ENCODE results near the gene MCCC2. TPM values are rescaled to one million over a fixed set of nuclear protein-coding genes. Genes with fewer than 3 reads are reported as not detected.

MCCC2 gene
- total RNA-seq, 1 donor = 28.2 TPM

DNA sequence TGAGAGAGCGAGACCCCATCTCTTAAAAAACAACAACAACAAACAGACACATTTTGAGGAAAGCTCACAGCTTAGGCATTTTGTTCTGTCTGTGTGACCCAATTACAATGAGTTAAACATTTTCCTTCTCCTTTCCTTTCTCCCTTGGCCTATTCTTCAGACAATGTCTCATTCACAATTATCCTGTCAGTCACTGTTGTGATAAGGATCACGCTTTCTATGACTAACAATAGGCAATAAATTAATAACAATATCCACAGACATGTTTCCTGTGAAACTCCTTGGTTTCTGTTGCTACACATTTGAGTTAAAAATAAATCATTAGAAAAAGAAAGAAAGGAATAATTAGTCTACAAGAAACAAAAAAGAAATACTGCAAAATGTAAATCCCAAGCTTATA lies 112.1 kb downstream of the MCCC2 start:
- H3K27ac ChIP-seq (ENCODE audit: low read depth, low read length) = no peak overlapping the region
- no peak for DNase-seq (ENCODE audit: insufficient read length, low spot score, missing footprints)
- H2AFZ ChIP-seq (ENCODE audit: low read length) = no peak overlapping the region
- no peaks in the 10 kb centered on the region for H3K36me3 ChIP-seq (ENCODE audit: insufficient read depth, low read length)
- H3K27me3 ChIP-seq (ENCODE audit: insufficient read depth, low read length) = peaks cover 26% of the 10 kb centered on the region
- H3K79me2 ChIP-seq (ENCODE audit: insufficient read depth, low read length) = no peaks in the 10 kb centered on the region
- TF ChIP-seq, protein P1, sequence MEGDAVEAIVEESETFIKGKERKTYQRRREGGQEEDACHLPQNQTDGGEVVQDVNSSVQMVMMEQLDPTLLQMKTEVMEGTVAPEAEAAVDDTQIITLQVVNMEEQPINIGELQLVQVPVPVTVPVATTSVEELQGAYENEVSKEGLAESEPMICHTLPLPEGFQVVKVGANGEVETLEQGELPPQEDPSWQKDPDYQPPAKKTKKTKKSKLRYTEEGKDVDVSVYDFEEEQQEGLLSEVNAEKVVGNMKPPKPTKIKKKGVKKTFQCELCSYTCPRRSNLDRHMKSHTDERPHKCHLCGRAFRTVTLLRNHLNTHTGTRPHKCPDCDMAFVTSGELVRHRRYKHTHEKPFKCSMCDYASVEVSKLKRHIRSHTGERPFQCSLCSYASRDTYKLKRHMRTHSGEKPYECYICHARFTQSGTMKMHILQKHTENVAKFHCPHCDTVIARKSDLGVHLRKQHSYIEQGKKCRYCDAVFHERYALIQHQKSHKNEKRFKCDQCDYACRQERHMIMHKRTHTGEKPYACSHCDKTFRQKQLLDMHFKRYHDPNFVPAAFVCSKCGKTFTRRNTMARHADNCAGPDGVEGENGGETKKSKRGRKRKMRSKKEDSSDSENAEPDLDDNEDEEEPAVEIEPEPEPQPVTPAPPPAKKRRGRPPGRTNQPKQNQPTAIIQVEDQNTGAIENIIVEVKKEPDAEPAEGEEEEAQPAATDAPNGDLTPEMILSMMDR (IDR thresholded peaks at IDR 0.05; ENCODE audit: extremely low read depth, low read depth, low read length) = no peak
- H3K4me3 ChIP-seq (ENCODE audit: insufficient read depth, low read length) = no peak overlapping the region
- H3K4me1 ChIP-seq (ENCODE audit: insufficient read depth, low read length) = no peaks in the 10 kb centered on the region
- H3K9me3 ChIP-seq (ENCODE audit: low read depth, low read length) = no peaks in the 10 kb centered on the region
- H3K4me2 ChIP-seq (ENCODE audit: insufficient read depth, low read length) = no peak overlapping the region
- H4K20me1 ChIP-seq (ENCODE audit: insufficient read depth, low read length) = no peaks in the 10 kb centered on the region

DNA sequence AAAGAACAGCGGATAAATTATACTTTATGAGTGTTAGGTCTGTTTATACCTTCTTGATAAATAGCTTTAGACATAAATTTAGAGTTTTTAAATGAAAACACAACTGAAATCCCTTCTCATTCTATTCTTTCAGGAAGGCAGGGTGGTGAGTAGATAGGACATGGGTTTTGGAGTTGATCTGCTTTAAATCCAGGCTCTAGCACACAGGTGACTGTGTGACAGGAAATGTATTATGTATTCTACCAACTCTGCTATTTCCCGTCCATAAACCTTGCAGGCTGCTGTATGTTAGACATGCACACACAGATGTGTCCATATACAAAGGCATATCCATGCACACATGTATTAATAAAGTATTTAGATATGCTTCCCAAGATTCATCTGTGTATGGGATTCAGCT lies 112.6 kb downstream of the MCCC2 start:
- Histone ChIP-seq H3K36me3 (ENCODE audit: insufficient read depth, low read length) (no peaks in the 10 kb centered on the region), H3K27ac (ENCODE audit: low read depth, low read length) (no peak overlapping the region), H3K79me2 (ENCODE audit: insufficient read depth, low read length) (no peaks in the 10 kb centered on the region), H3K4me1 (ENCODE audit: insufficient read depth, low read length) (no peaks in the 10 kb centered on the region), H3K27me3 (ENCODE audit: insufficient read depth, low read length) (peaks cover 26% of the 10 kb centered on the region), H3K4me3 (ENCODE audit: insufficient read depth, low read length) (no peak overlapping the region), H3K4me2 (ENCODE audit: insufficient read depth, low read length) (no peak overlapping the region), H4K20me1 (ENCODE audit: insufficient read depth, low read length) (no peaks in the 10 kb centered on the region), H3K9me3 (ENCODE audit: low read depth, low read length) (no peaks in the 10 kb centered on the region), H2AFZ (ENCODE audit: low read length) (no peak overlapping the region)
- TF ChIP-seq, protein P1 (IDR thresholded peaks at IDR 0.05; ENCODE audit: extremely low read depth, low read depth, low read length) = no peak
- DNase-seq (ENCODE audit: insufficient read length, low spot score, missing footprints) = peak; percentile 60

DNA sequence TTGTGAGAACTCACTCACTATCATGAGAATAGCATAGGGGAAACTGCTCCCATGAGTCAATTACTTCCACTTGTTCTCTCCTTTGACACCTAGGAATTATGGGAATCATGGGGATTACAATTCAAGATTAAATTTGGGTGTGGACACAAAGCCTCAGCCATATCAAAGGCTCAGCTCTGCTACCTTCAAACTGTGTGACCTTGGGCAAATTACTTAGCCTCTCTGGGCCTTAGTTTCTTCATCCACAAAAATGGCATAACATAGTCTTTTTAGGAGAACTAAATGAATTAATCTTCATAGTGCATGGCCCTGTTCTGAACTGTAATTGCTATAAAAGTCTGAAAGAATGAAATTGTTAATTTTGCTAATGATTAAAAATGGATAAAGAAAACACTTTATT lies 113.7 kb downstream of the MCCC2 start:
- H3K36me3 ChIP-seq (ENCODE audit: insufficient read depth, low read length) = no peaks in the 10 kb centered on the region
- H3K27ac ChIP-seq (ENCODE audit: low read depth, low read length) = no peak overlapping the region
- TF ChIP-seq, protein P1 (IDR thresholded peaks at IDR 0.05; ENCODE audit: extremely low read depth, low read depth, low read length) = no peak
- no peaks in the 10 kb centered on the region for H3K4me1 ChIP-seq (ENCODE audit: insufficient read depth, low read length)
- H2AFZ ChIP-seq (ENCODE audit: low read length) = no peak overlapping the region
- no peak for DNase-seq (ENCODE audit: insufficient read length, low spot score, missing footprints)
- no peaks in the 10 kb centered on the region for H3K9me3 ChIP-seq (ENCODE audit: low read depth, low read length)
- no peaks in the 10 kb centered on the region for H4K20me1 ChIP-seq (ENCODE audit: insufficient read depth, low read length)
- no peak overlapping the region for H3K4me3 ChIP-seq (ENCODE audit: insufficient read depth, low read length)
- peaks cover 29% of the 10 kb centered on the region for H3K27me3 ChIP-seq (ENCODE audit: insufficient read depth, low read length)
- H3K79me2 ChIP-seq (ENCODE audit: insufficient read depth, low read length) = no peaks in the 10 kb centered on the region
- no peak overlapping the region for H3K4me2 ChIP-seq (ENCODE audit: insufficient read depth, low read length)

DNA sequence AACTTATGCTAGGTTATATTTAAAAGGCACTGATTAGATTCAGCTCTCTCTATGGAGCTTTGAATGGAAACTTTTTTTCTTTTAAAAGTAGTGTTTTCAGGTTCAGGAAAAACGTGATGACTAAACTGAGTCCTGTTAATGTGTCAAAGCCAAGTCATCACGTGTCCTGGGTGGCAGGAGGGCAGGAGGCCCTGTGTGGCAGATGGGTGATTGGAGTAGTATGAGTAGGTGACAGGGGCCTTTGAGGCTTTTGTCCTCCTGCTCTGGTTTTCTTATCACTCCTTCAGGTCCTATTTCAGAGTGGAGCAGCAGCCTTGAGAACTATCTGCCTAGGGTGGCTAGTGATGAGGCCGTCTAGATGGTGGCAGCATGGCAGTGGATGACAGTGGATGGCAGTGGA lies 114.3 kb downstream of the MCCC2 start:
- H3K9me3 ChIP-seq (ENCODE audit: low read depth, low read length) = no peaks in the 10 kb centered on the region
- H3K4me1 ChIP-seq (ENCODE audit: insufficient read depth, low read length) = no peaks in the 10 kb centered on the region
- no peak overlapping the region for H2AFZ ChIP-seq (ENCODE audit: low read length)
- H4K20me1 ChIP-seq (ENCODE audit: insufficient read depth, low read length) = no peaks in the 10 kb centered on the region
- H3K36me3 ChIP-seq (ENCODE audit: insufficient read depth, low read length) = no peaks in the 10 kb centered on the region
- peaks cover 35% of the 10 kb centered on the region for H3K27me3 ChIP-seq (ENCODE audit: insufficient read depth, low read length)
- H3K4me3 ChIP-seq (ENCODE audit: insufficient read depth, low read length) = no peak overlapping the region
- no peak overlapping the region for H3K4me2 ChIP-seq (ENCODE audit: insufficient read depth, low read length)
- H3K27ac ChIP-seq (ENCODE audit: low read depth, low read length) = no peak overlapping the region
- no peaks in the 10 kb centered on the region for H3K79me2 ChIP-seq (ENCODE audit: insufficient read depth, low read length)
- TF ChIP-seq, protein P1 (IDR thresholded peaks at IDR 0.05; ENCODE audit: extremely low read depth, low read depth, low read length) = no peak
- DNase-seq (ENCODE audit: insufficient read length, low spot score, missing footprints) = no peak

Data from osteoblast (primary cell).